GM18951 (cell line): ENCODE data around the gene DDX19B.
"Not testable (repeated sequence)": the region's sequence is repeated elsewhere in the genome, so short reads cannot be mapped to it uniquely, and the experiment has no call there.

Experiments used
- POLR2A ChIP-seq: IDR thresholded peaks from 4 replicates; pipeline ENCODE4 v1.6.1; 2011; ENCODE audit warnings: mild to moderate bottlenecking; ENCODE audit not compliant: insufficient read length, insufficient read depth; ENCODE audit errors: extremely low read depth
- in situ Hi-C: fragments of 300-500 bp; cut with MboI; formaldehyde crosslinking; loops from one replicate; pipeline ENCODE4 v1.12.0; 2022; ENCODE audit warnings: low sequenced_read_pairs, mixed read lengths, inconsistent platforms; ENCODE audit not compliant: unreplicated experiment

Gene DDX19B

GRCh38 chr16:70267516-70267915 lies 31.5 kb upstream of the DDX19B start:
- no peak for TF ChIP-seq POLR2A
- in situ Hi-C loops, result no loop called here

DNA sequence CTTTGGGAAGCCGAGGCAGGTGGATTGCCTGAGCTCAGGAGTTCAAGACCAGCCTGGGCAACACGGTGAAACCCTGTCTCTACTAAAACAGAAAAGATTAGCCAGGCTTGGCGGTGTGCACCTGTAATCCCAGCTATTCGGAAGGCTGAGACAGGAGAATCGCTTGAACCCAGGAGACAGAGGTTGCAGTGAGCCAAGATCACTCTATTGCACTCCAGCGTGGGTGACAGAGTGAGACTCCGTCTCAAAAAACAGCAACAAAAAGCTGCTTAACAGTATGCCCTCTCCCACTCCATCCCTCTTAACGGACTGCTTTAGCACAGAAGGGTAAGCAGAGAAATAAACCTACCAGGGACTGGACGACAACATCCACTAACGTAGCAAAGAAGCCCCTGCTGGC lies 31.1 kb upstream of the DDX19B start:
- in situ Hi-C loops, result not testable (repeated sequence)

DNA sequence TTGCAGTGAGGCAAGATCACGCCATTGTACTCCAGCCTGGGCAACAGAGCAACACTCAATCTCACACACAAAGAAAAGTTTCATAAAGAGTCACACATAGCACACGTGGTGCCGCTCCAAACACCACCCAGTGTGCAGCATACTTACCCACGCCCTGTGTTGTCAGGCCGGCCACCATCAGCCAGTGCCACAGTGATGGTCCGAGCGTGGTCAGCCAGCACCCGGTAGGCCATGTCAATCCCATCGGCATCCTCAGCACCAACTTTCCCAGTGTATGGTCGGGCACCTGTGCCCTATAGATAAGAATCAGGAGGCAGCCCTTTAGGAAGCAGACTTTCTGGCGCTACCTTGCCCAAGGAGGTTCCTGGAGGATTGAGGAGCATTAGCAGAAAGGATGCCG lies 29.5 kb upstream of the DDX19B start:
- no peak for TF ChIP-seq POLR2A
- in situ Hi-C loops, result no loop called here

GRCh38 chr16:70270176-70270575 lies 28.8 kb upstream of the DDX19B start:
- TF ChIP-seq POLR2A, result no peak
- in situ Hi-C loops, result no loop called here

- in situ Hi-C loops, result no loop called here
- no peak for TF ChIP-seq POLR2A
These were observed 27.3 kb upstream of the DDX19B start for GRCh38 chr16:70271696-70272095.

- in situ Hi-C loops, result no loop called here
- no peak for TF ChIP-seq POLR2A
These were observed 22.6 kb upstream of the DDX19B start for GRCh38 chr16:70276392-70276791.

DNA sequence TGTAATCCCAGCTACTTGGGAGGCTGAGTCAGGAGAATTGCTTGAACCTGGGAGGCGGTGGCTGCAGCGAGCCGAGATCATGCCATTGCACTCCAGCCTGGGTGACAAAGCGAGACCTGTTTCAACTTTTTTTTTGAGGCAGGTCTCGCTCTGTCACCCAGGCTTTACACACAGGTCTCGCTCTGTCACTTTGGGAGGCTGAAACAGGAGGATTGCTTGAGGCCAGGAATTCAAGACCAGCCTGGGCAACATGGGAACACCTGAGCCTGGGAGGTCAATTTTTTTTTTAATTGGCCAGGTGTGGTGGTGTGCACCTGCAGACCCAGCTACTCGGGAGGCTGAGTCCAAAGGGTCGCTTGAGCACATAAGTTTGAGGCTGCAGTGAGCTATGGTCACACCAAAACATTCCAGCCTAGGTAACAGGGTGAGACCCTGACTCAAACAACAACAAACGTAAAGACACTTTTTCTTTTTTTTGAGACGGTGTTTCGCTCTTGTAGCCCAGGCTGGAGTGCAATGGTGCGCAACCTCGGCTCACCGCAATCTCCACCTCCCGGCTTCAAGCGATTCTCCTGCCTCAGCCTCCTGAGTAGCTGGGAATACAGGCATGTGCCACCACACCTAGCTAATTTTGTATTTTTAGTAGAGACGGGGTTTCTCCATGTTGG lies 11.5 kb upstream of the DDX19B start:
- in situ Hi-C loops, result not testable (repeated sequence)

- peak; percentile 95 for TF ChIP-seq POLR2A
- in situ Hi-C loops, result no loop called here
These were observed 9.5 kb upstream of the DDX19B start, which contains the start of gene AARS1 for GRCh38 chr16:70289229-70290094. Gene AARS1, minus strand, starts transcription at chr16:70289506. Its CDS starts 6,743 bp downstream, at chr16:70282763.

DNA sequence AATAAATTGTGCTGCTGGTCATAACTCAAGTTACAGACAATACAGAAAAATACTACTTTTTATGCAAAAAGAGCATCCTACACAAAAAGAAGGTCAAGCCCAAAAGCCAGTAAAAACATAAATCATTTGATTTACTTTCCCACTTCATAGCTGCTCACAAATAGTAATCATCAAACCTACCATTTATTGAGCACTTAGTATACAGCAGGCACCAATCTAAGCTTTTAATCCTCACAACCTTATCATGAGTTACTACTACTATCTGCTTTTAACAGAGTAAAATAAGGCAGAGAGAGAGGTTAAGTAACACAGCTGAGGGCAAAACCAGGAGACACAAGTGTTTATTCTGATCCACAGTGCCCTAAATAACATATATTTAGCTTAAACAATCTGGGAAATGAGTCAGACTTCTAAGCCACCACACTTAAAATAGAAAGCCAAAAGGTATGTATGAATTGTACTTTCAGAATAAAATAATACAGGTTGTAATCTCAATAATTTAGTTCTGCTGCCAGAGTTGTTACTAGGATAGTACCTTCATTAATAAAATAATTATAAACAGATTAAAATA lies 8.0 kb upstream of the DDX19B start:
- TF ChIP-seq POLR2A, result no peak
- in situ Hi-C loops, result no loop called here

GRCh38 chr16:70292148-70292547 lies 6.8 kb upstream of the DDX19B start:
- in situ Hi-C loops, result not testable (repeated sequence)

GRCh38 chr16:70294385-70295025 lies 4.5 kb upstream of the DDX19B start:
- TF ChIP-seq POLR2A, result no peak
- in situ Hi-C loops, result no loop called here

- in situ Hi-C loops, result no loop called here
- TF ChIP-seq POLR2A, result no peak
These were observed 3.4 kb upstream of the DDX19B start for GRCh38 chr16:70295634-70296033.

DNA sequence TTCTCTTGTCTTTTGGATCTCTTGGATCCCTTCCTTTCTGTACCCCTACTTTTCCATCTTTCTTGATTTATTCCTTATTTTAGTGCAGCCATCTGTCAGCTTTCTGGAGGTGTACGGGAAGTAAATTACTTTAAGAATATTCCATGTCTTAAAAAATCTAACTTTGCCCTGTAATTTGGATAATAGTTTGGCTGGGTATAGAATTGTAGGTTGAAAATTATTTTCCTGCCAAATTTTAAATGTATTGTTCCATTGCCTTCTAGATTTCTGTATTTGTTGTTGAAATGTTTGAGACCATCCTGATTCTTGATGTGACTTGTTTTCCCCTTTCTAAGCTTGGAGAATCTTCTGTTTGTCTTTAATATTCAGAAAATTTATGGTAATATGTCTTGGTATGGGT lies 2.1 kb downstream of the DDX19B start:
- no peak for TF ChIP-seq POLR2A
- in situ Hi-C loops, result no loop called here
